BE2C (cell line): ENCODE results near the gene GNAQ.

Experiments used
- DNase-seq: peaks from one replicate; pipeline ENCODE4 v3.0.0-alpha.2; 2020
- H3K27me3 ChIP-seq: fragments of 250-450 bp; sonication (Bioruptor Pico); 2 replicates; pipeline ENCODE4 v1.5.1; 2020; ENCODE audit warnings: mild to moderate bottlenecking
- H3K36me3 ChIP-seq: fragments of 250-450 bp; sonication (Bioruptor Pico); 2 replicates; pipeline ENCODE4 v1.5.1; 2020; ENCODE audit warnings: mild to moderate bottlenecking
- H3K4me1 ChIP-seq: fragments of 250-450 bp; sonication (Bioruptor Pico); 2 replicates; pipeline ENCODE4 v1.5.1; 2020
- H3K4me3 ChIP-seq: 2 replicates; pipeline ENCODE4 v1.5.1; 2011; ENCODE audit warnings: low read depth, low read length
- H3K9me3 ChIP-seq: fragments of 250-450 bp; sonication (Bioruptor Pico); 2 replicates; pipeline ENCODE4 v1.5.1; 2020
- CTCF ChIP-seq: IDR thresholded peaks from 2 replicates; pipeline ENCODE4 v1.5.1; 2012; ENCODE audit warnings: mild to moderate bottlenecking, low read depth, low read length

The GNAQ gene

DNA sequence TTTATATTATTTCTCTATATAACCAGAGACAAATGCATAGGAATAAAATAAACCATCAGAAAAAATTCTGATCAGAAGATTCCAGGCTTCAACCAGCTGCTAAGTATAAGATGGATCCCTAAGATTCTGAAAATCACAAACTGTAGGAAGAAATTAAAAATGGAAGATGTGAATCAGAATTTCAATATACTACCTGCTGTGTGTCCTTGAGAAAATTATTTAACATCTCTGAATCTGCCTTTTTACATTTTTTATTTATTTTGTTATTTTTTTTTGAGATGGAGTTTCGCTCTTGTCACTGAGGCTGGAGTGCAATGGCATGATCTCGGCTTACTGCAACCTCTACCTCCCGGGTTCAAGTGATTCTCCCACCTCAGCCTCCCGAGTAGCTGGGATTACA, 187.2 kb downstream of the GNAQ start:
- Histone ChIP-seq H3K9me3 (no peaks in the 10 kb centered on the region), H3K4me1 (peaks cover 23% of the 10 kb centered on the region), H3K27me3 (no peaks in the 10 kb centered on the region), H3K4me3 (no peak overlapping the region), H3K36me3 (no peaks in the 10 kb centered on the region)
- TF ChIP-seq CTCF, result no peak
- DNase-seq, result no peak

DNA sequence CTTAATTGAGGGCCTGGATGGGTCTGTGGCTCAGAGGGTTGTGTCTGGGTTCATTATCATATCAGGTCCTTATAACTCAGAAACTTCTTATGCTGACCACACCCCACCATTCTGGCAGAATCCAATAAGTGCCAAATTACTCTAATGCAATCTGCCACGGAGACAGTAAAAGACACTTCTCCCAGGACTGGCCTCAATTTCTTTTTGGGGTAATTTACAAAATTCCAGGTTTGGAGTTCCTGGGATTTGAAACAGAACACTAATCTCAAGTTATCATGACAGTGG, 187.8 kb downstream of the GNAQ start:
- H3K27me3 ChIP-seq, result no peaks in the 10 kb centered on the region
- no peaks in the 10 kb centered on the region for H3K36me3 ChIP-seq
- TF ChIP-seq CTCF, result no peak
- H3K4me1 ChIP-seq, result peaks cover 25% of the 10 kb centered on the region
- H3K9me3 ChIP-seq, result no peaks in the 10 kb centered on the region
- no peak overlapping the region for H3K4me3 ChIP-seq
- no peak for DNase-seq

- Histone ChIP-seq H3K36me3 (no peaks in the 10 kb centered on the region), H3K27me3 (no peaks in the 10 kb centered on the region), H3K9me3 (no peaks in the 10 kb centered on the region), H3K4me1 (peaks cover 25% of the 10 kb centered on the region), H3K4me3 (no peak overlapping the region)
- DNase-seq, result peak; percentile 31
- no peak for TF ChIP-seq CTCF
Observed at GRCh38 chr9:77843076-77843870, 188.3 kb downstream of the GNAQ start.

- TF ChIP-seq CTCF, result peak; percentile 53
- Histone ChIP-seq H3K4me1 (peaks cover 25% of the 10 kb centered on the region), H3K36me3 (no peaks in the 10 kb centered on the region), H3K27me3 (no peaks in the 10 kb centered on the region), H3K4me3 (no peak overlapping the region), H3K9me3 (no peaks in the 10 kb centered on the region)
- no peak for DNase-seq
Observed at GRCh38 chr9:77841739-77842386, 189.7 kb downstream of the GNAQ start.

- no peaks in the 10 kb centered on the region for H3K27me3 ChIP-seq
- no peaks in the 10 kb centered on the region for H3K9me3 ChIP-seq
- H3K4me1 ChIP-seq, result peaks cover 16% of the 10 kb centered on the region
- no peaks in the 10 kb centered on the region for H3K36me3 ChIP-seq
- TF ChIP-seq CTCF, result no peak
- no peak for DNase-seq
- no peak overlapping the region for H3K4me3 ChIP-seq
Observed at GRCh38 chr9:77839459-77840140, 192.0 kb downstream of the GNAQ start.

DNA sequence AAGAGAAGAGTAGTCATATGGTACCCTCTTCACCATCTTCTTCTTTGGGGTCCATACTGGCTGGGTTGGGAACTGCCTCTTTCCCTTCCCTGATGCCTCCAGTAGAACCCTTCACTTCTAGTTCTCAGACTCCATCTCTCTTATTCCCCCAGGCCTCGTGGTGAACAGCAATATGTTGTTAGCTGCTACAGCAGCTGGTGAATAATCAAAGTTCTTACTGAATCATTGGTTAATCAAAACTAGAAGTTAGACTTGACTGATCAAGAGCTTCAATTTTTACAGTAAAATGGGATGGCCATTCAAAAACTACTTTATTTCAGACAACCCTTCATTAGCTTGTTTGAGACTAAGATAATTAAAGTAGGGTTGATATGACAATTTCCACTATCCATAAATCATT, 192.6 kb downstream of the GNAQ start:
- DNase-seq, result no peak
- no peaks in the 10 kb centered on the region for H3K9me3 ChIP-seq
- no peak overlapping the region for H3K4me3 ChIP-seq
- no peak for TF ChIP-seq CTCF
- peaks cover 15% of the 10 kb centered on the region for H3K4me1 ChIP-seq
- no peaks in the 10 kb centered on the region for H3K27me3 ChIP-seq
- H3K36me3 ChIP-seq, result no peaks in the 10 kb centered on the region
